NCI-H146 (cell line): Measurements from ENCODE around the gene PVALEF.

Experiments
- DNase-seq: peaks from one replicate; lab custom pipeline; 2025; lab: John Stamatoyannopoulos, UW

PVALEF gene

GRCh38 chr17:81182596-81182995 lies 17.3 kb downstream of the PVALEF start:
- DNase-seq: no peak

GRCh38 chr17:81183316-81183715 lies 18.0 kb downstream of the PVALEF start:
- no peak for DNase-seq

- DNase-seq: no peak
Observed at GRCh38 chr17:81183807-81184206, 18.5 kb downstream of the PVALEF start.

GRCh38 chr17:81184555-81184954 lies 19.2 kb downstream of the PVALEF start:
- peak; percentile 63 for DNase-seq

GRCh38 chr17:81186203-81186602 lies 20.9 kb downstream of the PVALEF start:
- DNase-seq: no peak

- DNase-seq: no peak
Observed at GRCh38 chr17:81187120-81187519, 21.8 kb downstream of the PVALEF start.

GRCh38 chr17:81187586-81188490 lies 22.5 kb downstream of the PVALEF start:
- no peak for DNase-seq

- DNase-seq: no peak
Observed at GRCh38 chr17:81188491-81188840, 23.2 kb downstream of the PVALEF start.

- no peak for DNase-seq
Observed at GRCh38 chr17:81189016-81189415, 23.7 kb downstream of the PVALEF start.

GRCh38 chr17:81189670-81190530 lies 24.6 kb downstream of the PVALEF start:
- no peak for DNase-seq

- DNase-seq: no peak
Observed at GRCh38 chr17:81190591-81190990, 25.3 kb downstream of the PVALEF start.

- DNase-seq: no peak
Observed at GRCh38 chr17:81191116-81191515, 25.8 kb downstream of the PVALEF start.

- no peak for DNase-seq
Observed at GRCh38 chr17:81191646-81192045, 26.3 kb downstream of the PVALEF start.

- DNase-seq: no peak
Observed at GRCh38 chr17:81192386-81193050, 27.2 kb downstream of the PVALEF start.

GRCh38 chr17:81193051-81193410 lies 27.7 kb downstream of the PVALEF start:
- no peak for DNase-seq

- DNase-seq: no peak
Observed at GRCh38 chr17:81193470-81194224, 28.3 kb downstream of the PVALEF start.

GRCh38 chr17:81194225-81194760 lies 29.0 kb downstream of the PVALEF start:
- DNase-seq: no peak

- no peak for DNase-seq
Observed at GRCh38 chr17:81194941-81195901, 29.9 kb downstream of the PVALEF start.

GRCh38 chr17:81195941-81196495 lies 30.7 kb downstream of the PVALEF start:
- DNase-seq: no peak
